Endothelial cell of umbilical vein (primary cell): ENCODE data around the gene ETFRF1.

Source experiments
- EZH2 ChIP-seq: IDR thresholded peaks from 2 replicates; pipeline ENCODE4 v1.6.1; 2012; ENCODE audit warnings: borderline replicate concordance, low read depth, mild to moderate bottlenecking, moderate library complexity, low read length, inconsistent platforms; ENCODE audit not compliant: severe bottlenecking
- JUN ChIP-seq: IDR thresholded peaks from 2 replicates; pipeline ENCODE4 v1.6.1; 2011; ENCODE audit warnings: borderline replicate concordance, low read depth; ENCODE audit not compliant: insufficient read length, insufficient read depth
- MAX ChIP-seq: IDR thresholded peaks from 2 replicates; pipeline ENCODE4 v1.6.1; 2011; ENCODE audit not compliant: insufficient read depth, insufficient read length
- POLR2A ChIP-seq: IDR thresholded peaks from 2 replicates; pipeline ENCODE4 v1.6.1; 2012; ENCODE audit warnings: low read depth, mild to moderate bottlenecking, control low read depth, low read length
- POLR2AphosphoS5 ChIP-seq: IDR thresholded peaks from 2 replicates; pipeline ENCODE4 v1.6.1; 2012; ENCODE audit warnings: low read depth, mild to moderate bottlenecking, control low read depth, low read length, moderate library complexity; ENCODE audit not compliant: insufficient read depth
- TF ChIP-seq, protein P1 (sequence below), 2 donors: IDR thresholded peaks; 1 replicate in 1 of 2; 2 replicates in 1 of 2; pipeline ENCODE4 v1.5.1; 2011; ENCODE audit warnings: low read length in 2 of 2, mild to moderate bottlenecking in 2 of 2, moderate library complexity in 2 of 2, control low read depth in 1 of 2, inconsistent platforms in 1 of 2, low read depth in 1 of 2; ENCODE audit not compliant: insufficient read depth in 1 of 2; ENCODE audit errors: extremely low read depth in 1 of 2

GRCh38 chr12:25213338-25213737, 18.3 kb downstream of the ETFRF1 start:
- no peak for TF ChIP-seq POLR2A
- TF ChIP-seq, protein P1, sequence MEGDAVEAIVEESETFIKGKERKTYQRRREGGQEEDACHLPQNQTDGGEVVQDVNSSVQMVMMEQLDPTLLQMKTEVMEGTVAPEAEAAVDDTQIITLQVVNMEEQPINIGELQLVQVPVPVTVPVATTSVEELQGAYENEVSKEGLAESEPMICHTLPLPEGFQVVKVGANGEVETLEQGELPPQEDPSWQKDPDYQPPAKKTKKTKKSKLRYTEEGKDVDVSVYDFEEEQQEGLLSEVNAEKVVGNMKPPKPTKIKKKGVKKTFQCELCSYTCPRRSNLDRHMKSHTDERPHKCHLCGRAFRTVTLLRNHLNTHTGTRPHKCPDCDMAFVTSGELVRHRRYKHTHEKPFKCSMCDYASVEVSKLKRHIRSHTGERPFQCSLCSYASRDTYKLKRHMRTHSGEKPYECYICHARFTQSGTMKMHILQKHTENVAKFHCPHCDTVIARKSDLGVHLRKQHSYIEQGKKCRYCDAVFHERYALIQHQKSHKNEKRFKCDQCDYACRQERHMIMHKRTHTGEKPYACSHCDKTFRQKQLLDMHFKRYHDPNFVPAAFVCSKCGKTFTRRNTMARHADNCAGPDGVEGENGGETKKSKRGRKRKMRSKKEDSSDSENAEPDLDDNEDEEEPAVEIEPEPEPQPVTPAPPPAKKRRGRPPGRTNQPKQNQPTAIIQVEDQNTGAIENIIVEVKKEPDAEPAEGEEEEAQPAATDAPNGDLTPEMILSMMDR (IDR thresholded peaks at IDR 0.05; ENCODE audit: extremely low read depth in 1 of 2, insufficient read depth in 1 of 2, low read depth in 1 of 2, low read length in 2 of 2) = no peak
- TF ChIP-seq MAX = no peak
- TF ChIP-seq POLR2AphosphoS5 = no peak
- no peak for TF ChIP-seq EZH2
- no peak for TF ChIP-seq JUN
